NCI-H748 (cell line): ENCODE data around the gene PRUNE1.

Source experiments
- DNase-seq: peaks from one replicate; lab custom pipeline; 2025; ENCODE audit not compliant: unreplicated experiment; lab: John Stamatoyannopoulos, UW

Gene PRUNE1, protein sequence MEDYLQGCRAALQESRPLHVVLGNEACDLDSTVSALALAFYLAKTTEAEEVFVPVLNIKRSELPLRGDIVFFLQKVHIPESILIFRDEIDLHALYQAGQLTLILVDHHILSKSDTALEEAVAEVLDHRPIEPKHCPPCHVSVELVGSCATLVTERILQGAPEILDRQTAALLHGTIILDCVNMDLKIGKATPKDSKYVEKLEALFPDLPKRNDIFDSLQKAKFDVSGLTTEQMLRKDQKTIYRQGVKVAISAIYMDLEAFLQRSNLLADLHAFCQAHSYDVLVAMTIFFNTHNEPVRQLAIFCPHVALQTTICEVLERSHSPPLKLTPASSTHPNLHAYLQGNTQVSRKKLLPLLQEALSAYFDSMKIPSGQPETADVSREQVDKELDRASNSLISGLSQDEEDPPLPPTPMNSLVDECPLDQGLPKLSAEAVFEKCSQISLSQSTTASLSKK

DNA sequence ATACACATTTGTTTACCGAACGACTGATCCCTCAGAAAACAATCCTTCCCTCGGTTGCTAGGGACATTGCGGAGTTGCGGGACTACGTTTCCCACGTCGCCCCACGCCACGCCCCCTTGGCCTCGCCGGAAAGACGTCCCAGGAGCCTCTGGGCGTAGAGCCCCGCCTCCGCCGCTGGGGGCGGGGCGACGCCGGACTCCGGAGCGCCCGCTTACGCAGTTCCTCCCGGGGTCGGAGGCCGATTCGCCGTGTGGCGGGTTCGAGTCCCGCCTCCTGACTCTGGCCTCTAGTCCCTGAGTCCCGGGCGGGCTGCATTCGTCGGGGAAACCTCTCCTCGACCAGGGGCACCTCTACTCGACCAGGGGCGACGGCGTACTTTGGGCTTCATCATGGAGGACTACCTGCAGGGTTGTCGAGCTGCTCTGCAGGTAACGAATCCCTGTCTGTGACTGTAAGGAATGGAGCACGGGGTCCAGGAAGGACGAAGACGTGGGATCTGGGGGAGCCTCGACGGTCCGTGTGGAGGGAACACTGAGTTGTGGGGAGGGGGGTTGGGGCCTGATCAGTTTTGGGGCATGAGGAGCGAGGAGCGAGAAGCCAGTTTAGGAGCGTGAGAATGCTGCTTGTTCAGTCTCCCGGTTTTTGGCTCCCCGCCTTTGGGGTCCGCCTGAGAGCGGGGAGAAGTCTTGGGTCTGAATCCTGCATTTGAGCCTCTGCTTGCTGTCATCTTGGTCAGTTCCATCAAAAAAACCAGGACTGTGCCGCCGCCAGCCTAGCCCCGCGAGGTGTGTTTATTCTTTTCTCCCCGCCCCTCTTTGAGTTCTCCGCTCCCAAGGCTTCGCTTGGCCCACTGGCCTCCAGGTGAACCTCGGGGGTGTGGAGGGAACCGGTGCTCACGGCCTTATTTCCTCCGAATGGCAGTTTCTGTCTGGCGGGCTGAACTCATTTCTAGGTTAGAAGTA lies at the start of gene PRUNE1:
TSS of gene PRUNE1 (plus strand) at position 206 of the 962 bp plus-strand sequence. CDS start at position 390, 184 bp downstream.
- peak; percentile 97 for DNase-seq

DNA sequence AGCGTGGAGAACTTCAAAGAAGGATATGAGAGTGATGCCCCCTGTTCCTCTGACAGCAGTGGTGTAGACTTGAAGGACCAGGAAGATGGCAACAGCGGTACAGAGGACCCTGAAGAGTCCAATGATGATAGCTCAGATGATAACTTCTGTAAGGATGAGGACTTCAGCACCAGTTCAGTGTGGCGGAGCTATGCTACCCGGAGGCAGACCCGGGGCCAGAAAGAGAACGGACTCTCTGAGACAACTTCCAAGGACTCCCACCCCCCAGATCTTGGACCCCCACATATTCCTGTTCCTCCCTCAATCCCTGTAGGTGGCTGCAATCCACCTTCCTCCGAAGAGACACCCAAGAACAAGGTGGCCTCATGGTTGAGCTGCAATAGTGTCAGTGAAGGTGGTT lies 47.6 kb upstream of the PRUNE1 start:
- DNase-seq = no peak

DNA sequence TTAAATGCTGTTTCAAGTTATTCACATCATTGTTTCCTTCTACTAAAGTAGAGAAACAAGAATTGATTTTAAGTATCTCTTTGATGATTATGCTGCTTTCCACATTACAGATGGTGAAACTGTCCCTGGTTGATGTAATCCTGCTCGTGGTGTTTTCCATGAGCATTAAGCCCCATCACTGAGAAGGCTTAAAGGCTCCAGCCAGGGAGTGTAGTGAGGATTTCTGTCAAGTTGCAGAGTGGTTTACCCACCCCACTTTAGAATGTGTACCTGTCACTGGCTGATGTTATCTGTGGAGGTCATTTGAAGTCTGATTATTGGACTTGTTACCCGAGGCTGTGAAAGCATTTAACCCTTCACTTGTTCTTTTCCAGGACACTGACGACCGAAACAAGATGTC lies 46.5 kb upstream of the PRUNE1 start:
- no peak for DNase-seq

DNA sequence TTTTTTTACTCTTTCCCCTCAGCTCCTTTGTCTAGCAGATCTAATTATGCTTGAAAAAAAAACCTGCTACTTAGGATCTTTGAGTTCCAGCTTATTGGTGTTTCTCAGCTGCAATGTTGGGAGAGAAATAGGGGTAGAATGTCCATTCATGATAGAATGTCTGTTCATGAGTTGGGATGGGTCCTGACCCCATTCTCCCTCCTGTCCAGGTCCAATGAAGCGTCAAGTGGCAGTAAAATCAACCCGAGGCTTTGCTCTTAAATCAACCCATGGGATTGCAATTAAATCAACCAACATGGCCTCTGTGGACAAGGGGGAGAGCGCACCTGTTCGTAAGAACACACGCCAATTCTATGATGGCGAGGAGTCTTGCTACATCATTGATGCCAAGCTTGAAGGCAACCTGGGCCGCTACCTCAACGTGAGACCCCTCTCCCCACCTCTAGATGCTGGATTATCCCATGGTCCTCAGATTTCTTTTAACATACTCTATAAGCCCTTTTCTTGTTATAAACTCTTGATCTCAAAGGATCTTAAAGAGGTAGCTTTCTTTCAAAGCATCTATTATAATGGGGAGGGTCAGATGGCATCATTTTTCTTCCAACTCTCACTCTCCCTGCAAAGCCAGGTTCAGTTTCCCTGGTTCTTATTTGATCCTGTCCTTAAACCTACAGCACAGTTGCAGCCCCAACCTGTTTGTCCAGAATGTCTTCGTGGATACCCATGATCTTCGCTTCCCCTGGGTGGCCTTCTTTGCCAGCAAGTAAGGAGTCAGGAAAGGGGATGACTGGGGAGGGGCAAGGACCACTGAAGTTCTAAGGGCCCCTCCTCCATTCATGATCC lies 44.7 kb upstream of the PRUNE1 start:
- no peak for DNase-seq

DNA sequence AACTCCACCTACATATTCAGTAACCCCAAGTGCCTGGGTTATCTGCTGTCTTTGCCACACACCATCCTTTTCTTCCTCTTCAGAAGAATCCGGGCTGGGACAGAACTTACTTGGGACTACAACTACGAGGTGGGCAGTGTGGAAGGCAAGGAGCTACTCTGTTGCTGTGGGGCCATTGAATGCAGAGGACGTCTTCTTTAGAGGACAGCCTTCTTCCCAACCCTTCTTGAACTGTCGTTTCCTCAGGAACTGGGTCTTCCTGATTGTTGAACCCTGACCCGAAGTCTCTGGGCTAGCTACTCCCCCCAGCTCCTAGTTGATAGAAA lies 44.1 kb upstream of the PRUNE1 start:
- no peak for DNase-seq

DNA sequence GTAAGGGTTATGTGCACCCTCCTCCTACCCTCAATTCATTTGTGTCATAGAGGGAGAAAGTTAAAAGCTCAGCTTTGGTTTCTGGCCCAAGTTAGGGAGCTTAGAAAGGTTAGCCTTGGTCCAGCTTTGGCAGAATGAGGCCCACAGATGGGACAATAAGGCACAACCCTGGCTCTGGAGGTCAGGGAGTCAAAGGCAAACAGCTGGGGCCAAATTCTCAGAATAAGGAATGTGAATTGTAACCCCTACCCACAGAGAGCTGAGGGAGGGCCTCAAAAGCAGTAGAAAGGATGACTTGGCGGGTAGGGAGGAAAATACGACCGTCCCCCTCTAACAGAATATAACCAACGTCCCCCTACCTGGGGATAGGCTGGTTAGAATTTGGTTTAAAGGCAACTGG lies 42.6 kb upstream of the PRUNE1 start:
- DNase-seq = no peak

DNA sequence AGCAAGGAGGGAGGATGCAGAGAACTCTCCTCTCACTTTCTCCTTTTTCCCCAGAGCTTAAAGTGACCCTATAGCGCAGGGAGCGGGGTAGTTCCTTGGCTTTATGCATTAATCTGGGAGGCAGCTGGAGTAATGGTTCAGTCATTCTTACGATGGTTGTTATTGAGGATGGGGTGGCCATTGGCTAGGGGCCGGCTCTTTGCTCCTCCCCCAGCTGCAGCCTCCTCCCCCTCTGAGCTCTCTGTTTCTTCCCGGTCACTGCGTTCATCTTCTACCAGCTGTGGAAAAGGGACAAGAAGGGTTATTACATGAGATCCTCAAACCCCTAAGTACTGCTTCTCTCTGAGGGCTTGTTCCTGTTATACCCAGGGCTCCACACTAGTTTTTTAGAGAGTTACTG lies 42.2 kb upstream of the PRUNE1 start:
- no peak for DNase-seq

DNA sequence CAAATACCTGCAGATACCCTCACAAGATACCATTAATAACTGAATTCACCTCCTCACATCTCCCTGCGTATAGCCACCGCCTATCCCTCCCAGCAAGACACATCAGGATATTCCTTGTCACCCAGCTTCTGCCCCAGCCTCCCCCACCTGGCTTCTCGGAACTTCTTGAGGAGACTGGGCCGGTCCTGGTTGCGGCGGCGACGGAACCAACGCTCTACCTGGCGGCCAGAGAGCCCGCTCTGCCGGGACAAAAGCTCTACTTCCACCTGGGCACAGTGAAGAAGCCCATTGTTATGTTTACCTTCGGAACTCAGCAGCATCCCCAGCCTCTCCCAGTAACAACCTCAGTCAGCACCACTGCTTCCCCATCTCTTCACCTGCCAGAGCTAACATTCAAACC lies 40.3 kb upstream of the PRUNE1 start:
- DNase-seq = no peak

DNA sequence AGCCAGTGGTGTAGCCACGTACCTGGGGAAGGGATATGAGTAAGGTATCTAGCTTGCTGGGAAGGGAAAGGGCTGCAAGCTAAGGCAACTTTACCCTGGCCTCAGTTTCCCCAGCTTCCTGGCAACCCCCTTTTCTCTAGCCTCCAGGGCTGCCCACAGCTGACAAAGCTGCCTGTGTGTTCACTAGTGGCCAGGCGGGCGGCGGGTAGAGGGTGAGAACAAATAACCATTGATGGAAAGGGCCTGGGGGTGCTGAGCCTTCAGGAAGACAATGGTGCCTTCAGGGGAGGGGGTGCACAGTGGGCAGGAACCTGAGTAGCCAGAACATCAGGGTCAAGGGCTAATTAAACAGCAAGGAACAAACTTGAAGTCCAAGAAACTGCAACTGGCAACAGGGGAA lies 39.8 kb upstream of the PRUNE1 start:
- no peak for DNase-seq

DNA sequence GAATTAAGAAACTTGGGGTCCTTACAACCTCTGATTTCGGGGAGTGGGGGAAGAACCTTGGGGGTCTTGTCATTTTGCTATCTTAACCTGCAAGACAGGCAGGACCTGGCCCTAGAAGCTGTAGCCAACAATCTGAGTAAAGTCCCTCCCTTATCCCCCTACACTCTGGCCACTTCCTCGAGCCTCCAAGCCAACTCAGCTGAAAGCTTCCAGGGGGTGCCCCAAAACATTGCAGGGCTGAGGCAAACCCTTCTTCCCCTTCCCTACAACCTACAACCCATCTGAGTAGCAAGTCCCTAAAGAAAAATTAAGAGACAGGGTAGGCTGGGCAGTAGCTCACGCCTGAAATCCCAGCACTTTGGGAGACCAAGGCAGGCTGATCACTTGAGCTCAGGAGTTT lies 38.6 kb upstream of the PRUNE1 start:
- no peak for DNase-seq

DNA sequence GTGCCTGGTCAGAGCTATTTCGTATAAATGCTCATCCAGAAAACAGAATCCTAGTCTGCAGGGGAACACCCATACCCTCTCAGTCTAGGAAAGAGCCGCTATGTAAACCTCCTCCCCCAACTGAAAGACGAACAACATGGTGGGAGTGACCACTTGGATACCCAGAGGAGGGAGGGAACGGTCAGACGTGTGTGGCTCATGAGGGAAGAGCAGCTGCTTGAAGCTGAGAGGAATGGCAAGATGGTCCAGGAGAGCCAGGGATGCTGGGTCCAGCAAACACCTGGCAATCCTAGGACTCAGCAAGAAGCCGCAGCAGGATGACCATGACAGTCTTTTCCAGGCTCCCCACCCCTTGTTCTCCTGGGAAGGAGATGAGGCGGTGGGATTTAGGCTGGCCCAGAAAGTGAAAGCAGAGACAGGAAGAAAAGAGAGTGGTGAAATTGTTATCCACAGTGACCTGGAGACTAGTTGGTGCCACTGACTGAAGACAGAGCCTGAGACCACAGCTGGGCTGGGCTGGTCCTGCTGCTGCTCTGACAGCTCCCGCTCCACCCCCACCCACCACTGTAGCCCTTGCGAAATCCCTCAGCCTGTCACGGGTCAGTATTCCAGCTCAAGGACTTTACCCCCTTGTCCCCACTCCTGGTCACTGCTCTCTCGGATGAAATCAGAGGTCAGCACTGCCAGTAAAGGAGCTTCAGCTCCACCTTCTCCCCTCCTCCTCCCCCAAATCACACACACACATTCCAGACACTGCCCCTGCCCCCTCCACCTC lies 37.3 kb upstream of the PRUNE1 start:
- no peak for DNase-seq

DNA sequence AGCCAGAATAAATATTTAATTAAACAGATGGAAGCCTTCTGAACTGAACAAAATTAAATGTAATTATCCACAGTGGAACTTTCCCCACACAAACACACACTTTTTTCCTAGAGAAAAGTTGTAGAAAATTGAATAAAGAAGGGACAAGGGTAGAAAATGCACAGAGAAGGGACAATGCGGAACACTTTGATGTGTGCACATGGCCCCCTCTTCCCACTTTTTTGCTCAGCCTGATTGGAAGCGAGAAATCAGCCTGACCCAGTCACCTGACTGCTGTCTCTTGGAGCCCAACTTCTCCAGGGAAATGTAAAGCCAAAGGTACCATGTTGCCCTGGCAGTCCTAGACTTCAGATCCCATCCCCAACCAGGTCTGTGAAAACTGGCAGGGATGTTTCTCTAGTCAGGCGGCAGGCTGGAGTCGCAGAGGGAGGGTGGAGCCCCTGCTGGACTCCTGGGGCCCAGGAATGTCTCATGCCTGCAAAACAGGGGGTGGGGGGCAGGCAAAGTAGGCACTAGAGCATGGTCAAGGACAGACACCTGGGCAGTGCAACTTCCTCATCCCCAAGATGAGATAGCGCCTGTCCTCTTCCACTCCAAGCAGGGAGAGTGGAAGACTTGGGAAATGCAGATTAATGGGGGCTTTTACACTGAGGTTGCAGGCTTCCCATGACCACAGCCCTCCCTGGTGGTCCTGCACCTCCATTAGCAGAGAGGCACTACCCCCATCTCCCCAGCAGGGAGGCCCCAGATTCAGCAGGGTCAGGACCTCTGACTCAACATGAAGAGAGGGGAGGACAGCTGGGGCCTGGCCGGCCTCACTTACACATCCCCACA lies 36.4 kb upstream of the PRUNE1 start:
- no peak for DNase-seq

DNA sequence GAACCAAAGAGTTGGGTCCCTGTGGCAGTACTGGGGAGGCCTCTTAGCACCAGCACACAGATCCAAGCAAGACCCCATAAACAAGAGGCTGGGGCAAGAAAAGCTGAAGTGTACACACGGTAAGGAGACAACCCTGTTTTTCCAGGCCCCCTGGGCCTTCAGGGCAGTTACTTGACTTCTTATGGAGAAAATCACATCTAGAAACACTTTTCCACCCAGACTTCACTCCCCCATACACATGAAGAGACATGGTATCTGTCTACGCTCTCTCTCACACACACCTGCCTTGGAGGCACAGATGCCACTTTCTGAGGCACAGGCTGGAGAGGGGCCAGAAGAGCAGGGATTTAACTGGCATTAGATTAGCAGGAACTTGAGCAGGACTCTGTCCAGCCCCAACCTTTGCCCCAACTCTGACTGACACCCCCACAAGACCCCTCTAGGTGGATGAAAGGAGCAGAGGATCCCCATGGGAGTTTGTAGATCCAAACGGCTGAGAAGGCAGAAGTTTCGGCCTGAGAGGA lies 35.8 kb upstream of the PRUNE1 start:
- DNase-seq = no peak

DNA sequence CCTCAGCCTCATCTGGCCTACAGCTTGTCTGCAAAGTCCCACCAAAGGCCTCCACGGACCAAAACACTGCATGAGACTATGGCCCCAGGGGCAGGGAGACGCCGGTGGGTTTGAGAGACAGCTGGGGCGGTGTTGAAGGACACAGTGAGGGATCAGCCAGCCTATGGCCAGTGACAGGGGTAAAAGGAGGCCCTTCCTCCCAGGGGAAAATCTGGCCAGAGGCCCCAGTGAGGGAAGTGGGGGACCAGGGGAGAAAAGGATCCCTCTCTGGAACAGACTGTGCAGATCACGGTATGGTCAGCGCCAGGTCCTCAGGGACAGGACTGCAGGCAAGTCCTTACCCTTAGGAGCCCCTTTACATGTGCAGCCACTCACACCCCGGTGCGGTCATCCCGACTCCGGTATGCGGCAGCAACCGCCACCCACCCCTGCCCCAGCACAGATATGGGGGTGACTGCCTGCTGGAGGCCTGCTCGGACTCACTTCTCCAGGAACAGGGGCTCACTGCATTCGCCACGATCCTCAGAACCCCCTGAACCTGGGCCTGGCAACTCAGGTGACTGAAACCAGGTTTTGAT lies 34.9 kb upstream of the PRUNE1 start:
- no peak for DNase-seq

DNA sequence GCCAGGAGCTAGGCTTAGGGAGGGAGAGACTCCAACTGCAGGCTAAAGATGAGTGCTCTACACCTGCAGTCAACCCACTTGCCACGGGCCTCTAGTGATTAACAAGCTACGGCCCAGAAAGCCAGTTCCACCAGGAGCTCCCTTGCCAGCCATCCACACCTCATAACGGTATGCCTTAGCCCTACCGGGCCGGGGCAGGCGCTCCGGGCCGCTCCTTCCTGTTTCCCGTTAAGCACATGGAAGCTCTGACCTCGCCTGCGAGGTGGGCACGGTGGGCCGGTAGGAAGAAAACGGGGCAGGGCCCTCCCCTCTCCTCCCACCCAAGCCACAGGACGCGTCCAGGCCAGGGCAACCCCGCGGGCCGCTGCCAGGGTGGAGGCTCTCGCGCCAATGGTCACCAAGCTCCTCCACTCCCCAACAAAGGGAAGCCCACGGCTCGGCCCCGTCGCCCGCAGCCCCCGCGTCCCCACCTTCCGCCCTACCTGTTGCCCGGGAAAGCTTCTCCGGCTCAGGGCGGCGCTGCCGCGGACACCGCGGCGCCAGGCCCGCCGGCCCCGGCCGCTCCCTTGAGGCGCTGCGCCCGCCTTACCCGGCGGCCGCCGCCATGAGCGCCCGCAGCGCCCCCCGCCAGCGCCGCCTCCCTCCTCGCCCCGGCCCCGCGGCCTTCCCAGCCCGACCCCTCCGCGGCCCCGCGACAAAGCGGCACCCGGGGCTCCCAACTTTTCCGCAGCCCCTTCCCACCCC lies 34.2 kb upstream of the PRUNE1 start:
- peak; percentile 51 for DNase-seq

DNA sequence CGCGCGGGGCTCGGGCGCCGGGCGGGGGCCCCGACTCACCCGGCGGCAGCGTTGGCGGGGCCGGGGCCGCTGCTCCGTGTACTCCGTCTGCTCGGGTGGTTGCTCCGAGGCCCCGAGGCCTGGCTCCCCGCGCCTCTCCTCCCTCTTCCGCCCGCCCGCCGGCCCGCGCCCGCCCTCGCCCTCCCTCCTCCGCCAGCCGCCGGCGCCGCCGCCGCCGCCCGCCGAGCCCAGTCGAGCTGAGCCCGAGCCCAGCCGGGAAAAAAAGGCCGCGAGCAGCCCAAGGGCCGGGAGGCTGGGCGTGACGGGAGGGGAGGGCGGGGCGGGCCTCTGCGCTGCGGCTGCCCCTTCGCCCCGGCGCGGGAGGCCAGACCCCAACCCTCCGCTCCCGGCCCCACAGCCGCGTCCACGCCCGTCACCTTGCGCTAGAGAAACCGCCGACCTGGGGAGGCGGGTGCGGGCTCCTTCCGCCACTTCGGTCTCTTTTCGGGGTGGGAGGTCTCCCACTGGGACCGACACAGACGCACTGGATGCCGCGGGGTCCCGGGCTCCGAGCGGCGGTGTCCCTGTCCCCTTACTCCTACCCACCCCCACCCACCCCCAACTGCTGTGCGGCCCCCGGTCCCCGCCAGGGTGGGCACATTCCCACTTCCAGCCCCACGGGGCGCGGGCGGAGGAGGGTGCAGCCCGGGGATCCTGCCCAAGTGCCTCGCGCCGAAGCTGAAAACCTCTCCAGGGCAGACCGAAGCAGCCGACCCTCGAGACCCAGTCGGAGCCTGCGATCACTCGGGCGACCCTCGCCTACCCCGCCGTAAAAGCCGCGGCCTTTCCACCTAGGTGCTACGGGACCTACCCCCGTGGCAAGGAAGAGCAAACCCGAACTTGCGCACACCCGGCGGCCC lies 33.4 kb upstream of the PRUNE1 start, which contains the start of gene CERS2:
TSS of gene CERS2 (minus strand) at position 256 of the 899 bp plus-strand sequence. CDS start 5,745 bp downstream, outside the sequence.
- DNase-seq = peak; percentile 87

DNA sequence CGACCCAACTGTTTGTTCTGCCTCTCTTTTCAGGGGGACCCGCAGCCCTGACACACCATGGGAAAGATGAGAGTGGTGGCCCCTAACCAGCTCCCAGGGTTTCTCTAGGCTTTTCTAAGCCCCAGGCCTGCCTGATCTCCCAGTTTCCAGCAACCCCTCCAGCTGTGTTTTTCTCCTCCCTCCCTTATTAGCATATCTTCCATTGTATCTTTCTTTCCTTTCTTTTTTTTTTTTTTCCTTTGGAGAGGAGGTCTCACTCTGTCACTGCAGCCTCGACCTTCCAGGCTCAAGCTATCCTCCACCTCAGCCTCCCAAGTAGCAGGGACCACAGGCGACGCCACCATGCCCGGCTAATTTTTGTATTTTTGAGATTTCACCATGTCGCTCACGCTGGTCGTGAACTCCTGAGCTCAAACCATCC lies 31.8 kb upstream of the PRUNE1 start:
- DNase-seq = no peak
